Measurements from ENCODE around the gene RARRES2.

GRCh38 chr7:150339409-150339809 is 2.0 kb downstream of the RARRES2 start:
- no peak for TF ChIP-seq CTCF (IDR thresholded peaks at IDR 0.05 in 2 of 3, conservative IDR thresholded peaks at IDR 0.05 in 1 of 3; ENCODE audit: borderline replicate concordance in 1 of 3, insufficient read depth in 1 of 3, low read depth in 2 of 3, low read length in 2 of 3)
- TF ChIP-seq JUND (IDR thresholded peaks at IDR 0.05): no peak
- no peak for TF ChIP-seq POLR2A (IDR thresholded peaks at IDR 0.05; ENCODE audit: borderline replicate concordance, extremely low read depth, insufficient read depth, insufficient read length)
- no peak for TF ChIP-seq FOSL1 (IDR thresholded peaks at IDR 0.05; ENCODE audit: low read depth)
- no peak for TF ChIP-seq POLR2AphosphoS5 (IDR thresholded peaks at IDR 0.05; ENCODE audit: low read depth, low read length)
- TF ChIP-seq ZNF274 (IDR thresholded peaks at IDR 0.05; ENCODE audit: low read depth, low read length): no peak
- no peak for TF ChIP-seq SIN3A (IDR thresholded peaks at IDR 0.05; ENCODE audit: low read depth)
- TF ChIP-seq MAX (IDR thresholded peaks at IDR 0.05): no peak
- TF ChIP-seq EZH2phosphoT487 (IDR thresholded peaks at IDR 0.05; ENCODE audit: borderline replicate concordance): no peak
- TF ChIP-seq ZFX (IDR thresholded peaks at IDR 0.05): no peak
- no peak for TF ChIP-seq EGR1 (IDR thresholded peaks at IDR 0.05; ENCODE audit: low read depth)
- no peak for TF ChIP-seq YY1 (IDR thresholded peaks at IDR 0.05; ENCODE audit: extremely low read depth, insufficient replicate concordance, low read depth, low read length)

All from HCT116 (cell line).